ENCODE results near the gene SPOPL. TPM values are rescaled to one million over a fixed set of nuclear protein-coding genes. Genes with fewer than 3 reads are reported as not detected.
"Not testable (repeated sequence)": the region's sequence is repeated elsewhere in the genome, so short reads cannot be mapped to it uniquely, and the experiment has no call there.

Gene SPOPL
- 32.6 TPM for polyA plus RNA-seq (ENCODE audit: insufficient read length)
- long read RNA-seq, donor 1, full-length matches to known transcripts, result 2 of 2 reads
- long read RNA-seq, donor 1, partial matches to known transcripts, result 0 of 2 reads
- long read RNA-seq, donor 1, other reads (novel, unspliced or antisense), result 0 of 2 reads
- long read RNA-seq, donor 2, full-length matches to known transcripts, result 5 of 5 reads
- long read RNA-seq, donor 2, partial matches to known transcripts, result 0 of 5 reads
- long read RNA-seq, donor 2, other reads (novel, unspliced or antisense), result 0 of 5 reads
- long read RNA-seq, donor 3, full-length matches to known transcripts, result 1 of 1 reads
- long read RNA-seq, donor 3, partial matches to known transcripts, result 0 of 1 reads
- long read RNA-seq, donor 3, other reads (novel, unspliced or antisense), result 0 of 1 reads
- long read RNA-seq, donor 4, result 0 reads
- long read RNA-seq, donor 5, full-length matches to known transcripts, result 3 of 3 reads
- long read RNA-seq, donor 5, partial matches to known transcripts, result 0 of 3 reads
- long read RNA-seq, donor 5, other reads (novel, unspliced or antisense), result 0 of 3 reads
- long read RNA-seq, donor 6, full-length matches to known transcripts, result 1 of 1 reads
- long read RNA-seq, donor 6, partial matches to known transcripts, result 0 of 1 reads
- long read RNA-seq, donor 6, other reads (novel, unspliced or antisense), result 0 of 1 reads
- long read RNA-seq, donor 7, full-length matches to known transcripts, result 2 of 2 reads
- long read RNA-seq, donor 7, partial matches to known transcripts, result 0 of 2 reads
- long read RNA-seq, donor 7, other reads (novel, unspliced or antisense), result 0 of 2 reads
- long read RNA-seq, donor 8, partial matches to known transcripts, result 10 of 10 reads
- long read RNA-seq, donor 8, other reads (novel, unspliced or antisense), result 0 of 10 reads

- DNase-seq, result peak; percentile 89
These were observed at the start of gene SPOPL for GRCh38 chr2:138501425-138502254. Gene SPOPL, plus strand, starts transcription at chr2:138501770. Its CDS starts 48,447 bp downstream, at chr2:138550217.

DNA sequence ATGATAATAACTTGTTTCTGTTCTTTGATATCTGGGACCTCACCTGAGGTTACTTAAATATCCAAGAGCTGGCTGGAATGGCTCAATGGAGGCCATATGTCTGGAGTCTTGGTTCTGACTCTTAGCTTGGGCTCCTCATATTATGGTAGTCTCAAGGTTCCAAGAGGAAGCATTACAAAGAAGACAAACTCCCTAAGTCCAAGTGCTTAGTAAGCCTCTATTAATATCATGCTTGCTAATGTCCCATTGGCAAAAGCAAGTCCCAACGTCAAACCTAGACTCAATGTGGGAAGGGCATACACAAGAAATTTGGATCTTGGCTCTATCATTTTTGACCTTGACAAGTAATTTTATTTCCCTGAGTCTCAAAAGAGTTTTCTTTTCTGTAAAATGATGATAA lies 49.2 kb upstream of the SPOPL start:
- DNase-seq, result no peak

GRCh38 chr2:138453815-138454214 lies 47.8 kb upstream of the SPOPL start:
- DNase-seq, result no peak

DNA sequence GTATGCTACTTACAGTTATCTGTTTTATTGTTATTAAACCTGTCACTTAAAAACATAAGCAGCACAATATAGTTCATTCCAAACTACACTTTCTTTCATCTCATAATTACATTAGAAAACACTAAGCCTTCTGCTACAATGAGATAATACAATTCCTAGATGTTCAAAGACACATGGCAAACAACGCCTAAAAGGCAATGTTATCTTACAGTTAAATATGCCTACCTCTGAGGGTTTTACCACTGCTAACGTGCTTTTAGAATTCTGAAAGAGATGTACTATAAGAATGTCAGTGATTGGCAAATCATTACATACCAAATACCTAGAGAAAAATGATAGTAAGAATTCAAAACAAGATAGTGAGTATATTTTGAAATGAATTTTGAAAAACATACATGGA lies 46.8 kb upstream of the SPOPL start:
- no peak for DNase-seq

- no peak for DNase-seq
These were observed 46.3 kb upstream of the SPOPL start for GRCh38 chr2:138455275-138455674.

DNA sequence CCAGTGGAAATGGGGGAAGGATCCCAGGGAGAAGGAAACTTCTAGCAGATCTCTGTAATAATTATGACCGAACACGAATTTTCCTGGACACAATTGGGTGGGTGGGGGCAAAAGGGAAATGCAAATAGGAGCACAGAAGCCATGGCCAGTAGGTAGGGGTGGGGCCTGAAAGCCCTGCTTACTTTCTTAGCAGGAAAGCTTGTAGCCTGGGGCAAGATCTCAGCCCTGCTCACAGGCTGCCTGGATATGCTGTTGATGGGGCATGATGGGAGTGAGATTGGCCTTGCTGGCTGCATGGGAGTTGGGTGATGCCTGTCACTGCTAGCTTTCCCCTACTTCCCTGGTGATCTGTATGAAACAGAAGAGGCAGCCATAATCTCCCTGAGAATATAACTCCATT lies 45.9 kb upstream of the SPOPL start:
- DNase-seq, result no peak

DNA sequence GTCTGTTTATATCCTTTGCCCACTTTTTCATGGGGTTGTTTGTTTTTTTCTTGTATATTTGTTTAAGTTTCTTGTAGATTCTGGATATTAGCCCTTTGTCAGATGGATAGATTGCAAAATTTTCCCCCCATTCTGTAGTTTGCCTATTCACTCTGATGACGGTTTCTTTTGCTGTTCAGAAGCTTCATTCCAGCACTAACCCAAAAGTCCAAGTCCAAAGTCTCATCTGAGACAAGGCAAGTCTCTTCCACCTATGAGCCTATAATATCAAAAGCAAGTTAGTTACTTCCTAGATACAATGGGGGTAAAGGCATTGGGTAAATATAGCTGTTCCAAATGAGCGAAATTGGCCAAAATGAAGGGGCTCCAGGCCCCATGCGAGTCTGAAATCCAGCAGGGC lies 38.9 kb upstream of the SPOPL start:
- DNase-seq, result not testable (repeated sequence)

DNA sequence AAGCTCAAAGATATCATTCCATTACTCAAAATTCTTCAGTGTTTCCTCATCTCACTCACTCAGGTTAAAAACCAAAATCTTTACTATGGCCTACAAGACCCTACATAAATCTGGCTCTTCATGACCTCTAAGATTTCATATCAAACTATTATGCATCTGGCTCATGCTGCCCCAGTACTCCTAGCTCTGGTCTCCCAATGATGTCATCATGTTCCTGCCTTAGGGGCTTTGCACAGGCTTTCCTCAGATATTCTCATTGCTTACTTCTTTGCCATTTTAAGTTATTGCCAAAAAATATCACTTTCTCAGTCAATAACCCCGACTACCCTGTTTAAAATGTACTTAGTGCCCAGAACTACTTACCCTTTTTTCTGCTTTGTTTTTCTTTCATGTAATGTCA lies 33.0 kb upstream of the SPOPL start:
- no peak for DNase-seq

DNA sequence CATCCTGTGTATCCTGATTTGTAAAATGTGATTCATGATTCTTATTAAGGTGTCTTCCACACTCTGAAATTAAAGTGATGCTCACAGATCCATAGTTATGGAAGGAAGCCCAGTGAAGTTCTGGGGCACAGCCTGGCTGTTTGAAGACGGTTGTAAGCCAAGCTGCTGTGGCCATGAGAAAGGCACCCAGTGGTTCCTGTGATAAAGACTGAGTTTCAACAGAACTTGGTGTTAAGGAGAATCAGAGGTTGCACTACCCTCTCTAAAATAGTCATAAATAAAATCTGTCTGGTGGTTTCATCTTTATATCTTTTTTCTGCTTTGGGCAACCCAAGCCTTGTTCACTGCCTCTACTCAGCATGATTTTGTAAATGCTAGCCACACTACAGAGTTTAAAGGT lies 32.2 kb upstream of the SPOPL start:
- DNase-seq, result no peak

DNA sequence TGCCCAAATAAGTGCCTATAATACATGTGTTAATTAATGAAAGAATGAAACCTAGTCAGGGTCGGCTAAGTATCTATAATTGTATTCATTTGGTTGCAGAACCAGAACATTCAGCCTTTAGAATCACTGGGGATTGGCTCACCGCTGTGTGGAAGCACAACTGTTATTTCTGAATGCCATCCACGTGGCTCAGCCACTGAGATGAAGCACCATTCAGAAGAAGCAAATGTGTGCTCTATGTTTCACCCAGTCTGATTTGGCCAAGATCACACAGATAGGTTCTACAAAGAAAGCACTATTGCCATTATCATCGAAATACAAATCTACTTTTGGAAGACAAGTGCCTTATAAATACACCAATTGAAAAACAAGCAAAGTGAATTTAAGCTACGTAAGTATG lies 30.6 kb upstream of the SPOPL start:
- DNase-seq, result no peak

DNA sequence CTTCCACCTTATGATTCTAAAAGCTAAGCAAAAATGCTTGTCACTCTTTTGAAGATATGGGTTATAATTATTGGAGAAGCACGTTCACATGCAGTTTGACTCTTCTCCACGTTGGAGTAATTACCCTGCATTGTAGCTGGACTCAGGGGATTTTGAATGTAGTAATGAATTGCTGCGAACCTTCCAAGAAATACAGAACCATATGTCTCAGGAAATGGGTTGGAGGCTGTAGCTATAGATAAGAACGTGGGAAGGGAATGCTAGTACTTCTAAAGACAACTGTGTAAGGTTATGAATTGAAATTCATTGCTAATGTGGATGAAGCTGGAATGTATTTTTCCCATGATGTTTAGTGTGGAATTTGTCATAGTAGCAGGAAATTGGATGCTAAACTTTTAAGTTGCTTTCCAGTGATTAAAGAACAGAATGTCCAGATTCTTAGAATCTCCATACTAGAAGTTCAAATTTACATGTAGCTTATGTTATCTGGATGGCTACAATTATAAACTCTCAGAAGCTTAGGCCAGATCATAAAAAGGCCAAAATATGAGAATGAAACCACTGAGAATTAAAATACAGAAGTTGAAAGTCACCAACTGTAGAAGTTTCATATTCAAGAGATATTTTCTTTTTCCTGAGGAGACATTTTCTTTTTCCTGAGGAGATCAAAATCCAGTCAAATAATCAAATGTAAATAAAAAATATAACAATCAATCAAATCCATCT lies 27.3 kb upstream of the SPOPL start:
- no peak for DNase-seq

DNA sequence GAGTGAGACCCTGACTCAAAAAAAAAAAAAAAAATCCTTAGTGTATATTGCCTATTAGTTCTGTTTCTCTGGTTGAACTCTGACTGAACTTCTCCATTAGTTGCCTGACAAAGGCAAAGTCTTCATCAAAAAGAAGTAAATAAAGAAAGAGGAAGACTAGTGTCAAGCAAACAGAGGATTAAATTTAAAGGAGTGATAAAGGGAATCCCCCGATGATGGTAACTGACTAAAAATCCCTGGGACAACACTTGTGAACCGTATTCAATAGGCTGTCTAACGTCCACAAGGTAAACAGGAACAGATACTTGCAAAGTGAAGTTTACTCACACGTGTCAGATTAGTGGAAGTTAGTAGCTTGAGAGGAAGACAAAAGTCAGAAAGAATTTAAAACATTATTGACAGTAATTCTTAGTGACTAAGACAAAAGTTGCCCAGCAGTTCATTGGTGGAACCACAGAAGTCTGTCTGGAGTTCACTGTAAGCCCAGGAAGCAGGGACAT lies 26.2 kb upstream of the SPOPL start:
- DNase-seq, result no peak

DNA sequence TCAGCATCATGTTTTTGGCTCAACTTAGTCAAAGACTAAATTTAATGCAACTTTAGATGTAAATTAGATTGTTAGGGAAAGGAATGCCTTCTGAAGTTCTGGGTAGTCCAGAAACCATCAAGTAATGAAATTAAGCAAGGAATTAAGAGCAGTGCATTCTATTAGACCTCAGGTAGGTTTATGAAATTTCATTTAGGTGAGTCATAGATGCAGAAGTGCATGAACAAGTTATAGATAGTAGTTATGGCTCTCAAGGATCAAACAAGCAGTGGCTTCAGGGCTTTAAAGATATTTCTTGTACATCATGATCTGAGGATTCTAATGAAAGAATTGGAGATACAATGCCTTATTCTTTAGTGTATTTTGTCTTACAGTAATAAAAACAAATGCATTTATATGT lies 25.4 kb upstream of the SPOPL start:
- DNase-seq, result no peak

- no peak for DNase-seq
These were observed 24.6 kb upstream of the SPOPL start for GRCh38 chr2:138476940-138477339.

GRCh38 chr2:138482796-138483195 lies 18.8 kb upstream of the SPOPL start:
- DNase-seq, result not testable (repeated sequence)

DNA sequence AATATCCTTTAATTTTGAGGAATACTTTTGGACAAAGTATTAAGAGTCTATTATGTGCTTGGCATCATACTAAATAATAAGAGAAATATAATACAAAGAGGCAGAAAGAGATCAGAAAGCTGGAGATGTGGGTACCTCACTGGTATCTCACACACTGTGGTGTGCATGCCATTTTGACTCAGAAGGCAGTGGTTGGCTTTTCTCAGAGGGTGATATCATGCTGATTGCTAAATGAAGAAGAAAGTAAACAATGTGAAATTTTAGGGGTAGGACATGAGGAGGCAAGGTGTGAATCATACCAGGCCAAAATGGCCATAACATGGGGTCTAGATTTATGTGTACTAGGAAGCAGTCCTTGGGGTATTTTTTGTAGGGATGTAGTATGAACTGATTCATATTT lies 16.6 kb upstream of the SPOPL start:
- DNase-seq, result no peak

DNA sequence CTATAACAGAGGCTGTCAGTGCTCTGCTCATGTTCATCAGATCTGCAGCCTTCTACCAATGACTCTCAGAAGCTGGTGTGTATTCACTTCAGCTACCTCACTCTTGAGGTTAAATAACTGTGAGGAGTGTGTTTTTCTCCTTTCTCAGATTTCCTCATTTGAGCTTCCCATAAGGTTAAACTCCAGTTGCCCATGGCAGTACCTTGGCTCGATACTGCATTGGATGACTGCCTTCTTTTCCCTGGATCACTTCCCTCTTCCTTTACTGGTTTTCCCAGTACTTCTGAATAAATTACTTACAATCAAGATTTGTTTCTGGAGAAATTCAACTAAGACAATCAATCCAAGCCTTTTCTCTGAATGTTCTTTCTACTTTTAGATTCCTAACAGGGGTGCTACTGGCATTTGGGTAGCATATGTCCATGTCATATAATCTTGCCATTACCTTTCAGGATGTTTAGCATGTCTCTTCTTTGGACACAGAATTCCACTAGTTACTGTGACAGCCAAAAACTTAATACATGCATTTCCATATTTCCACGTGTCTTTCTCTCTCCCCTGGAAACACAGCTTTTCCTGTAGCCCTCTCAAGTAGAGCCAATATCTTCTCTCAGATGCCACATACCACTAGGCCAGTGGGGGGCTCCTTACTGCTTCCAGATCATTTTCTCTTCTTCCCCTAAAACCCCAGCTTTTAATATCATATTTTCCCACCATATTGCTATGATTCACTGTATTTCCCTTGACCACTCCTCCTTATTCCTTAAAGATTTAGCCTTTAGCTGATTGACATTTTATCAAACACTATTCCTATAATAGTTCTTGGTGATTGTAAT lies 15.0 kb upstream of the SPOPL start:
- no peak for DNase-seq

- no peak for DNase-seq
These were observed 10.7 kb upstream of the SPOPL start for GRCh38 chr2:138490673-138491494.

DNA sequence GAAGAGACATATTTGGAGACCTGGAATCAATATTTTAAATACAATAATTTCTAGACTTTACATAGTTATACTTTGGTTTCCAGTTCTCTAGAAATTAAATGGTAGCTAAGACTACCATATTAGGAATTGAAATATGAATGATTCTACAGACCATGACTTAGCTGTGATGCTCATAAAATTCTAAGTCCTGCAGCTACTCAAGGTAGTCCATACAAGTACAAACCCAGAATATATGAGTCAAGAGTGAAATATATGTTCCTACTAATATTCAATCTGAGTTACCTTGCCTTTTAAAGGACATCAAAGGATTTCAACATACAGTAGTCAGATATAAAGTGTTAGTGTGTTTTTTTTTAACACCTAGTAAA lies 10.1 kb upstream of the SPOPL start:
- no peak for DNase-seq

DNA sequence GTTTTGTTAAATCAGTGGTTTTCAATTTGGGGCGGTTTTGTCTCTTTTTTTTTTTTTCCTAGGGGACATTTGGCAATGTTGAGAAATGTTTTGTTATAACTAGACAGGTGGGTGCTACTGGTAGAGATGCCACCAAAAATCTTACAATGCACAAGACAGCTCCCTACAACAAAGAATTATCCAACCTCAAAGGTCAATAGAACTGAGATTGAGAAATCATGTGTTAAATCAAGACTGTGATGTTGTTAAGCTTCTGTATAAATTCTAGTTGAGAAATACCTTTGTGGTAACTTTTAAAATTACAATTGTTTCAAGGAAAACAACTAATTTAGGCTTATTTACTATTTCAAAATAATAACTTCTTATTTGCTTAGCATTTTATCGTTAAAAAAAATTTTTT lies 9.4 kb upstream of the SPOPL start:
- DNase-seq, result no peak
